ENCODE data around the gene THEMIS.

GRCh38 chr6:127851197-127851596 lies 49.7 kb downstream of the THEMIS start:
- TF ChIP-seq, protein P1, sequence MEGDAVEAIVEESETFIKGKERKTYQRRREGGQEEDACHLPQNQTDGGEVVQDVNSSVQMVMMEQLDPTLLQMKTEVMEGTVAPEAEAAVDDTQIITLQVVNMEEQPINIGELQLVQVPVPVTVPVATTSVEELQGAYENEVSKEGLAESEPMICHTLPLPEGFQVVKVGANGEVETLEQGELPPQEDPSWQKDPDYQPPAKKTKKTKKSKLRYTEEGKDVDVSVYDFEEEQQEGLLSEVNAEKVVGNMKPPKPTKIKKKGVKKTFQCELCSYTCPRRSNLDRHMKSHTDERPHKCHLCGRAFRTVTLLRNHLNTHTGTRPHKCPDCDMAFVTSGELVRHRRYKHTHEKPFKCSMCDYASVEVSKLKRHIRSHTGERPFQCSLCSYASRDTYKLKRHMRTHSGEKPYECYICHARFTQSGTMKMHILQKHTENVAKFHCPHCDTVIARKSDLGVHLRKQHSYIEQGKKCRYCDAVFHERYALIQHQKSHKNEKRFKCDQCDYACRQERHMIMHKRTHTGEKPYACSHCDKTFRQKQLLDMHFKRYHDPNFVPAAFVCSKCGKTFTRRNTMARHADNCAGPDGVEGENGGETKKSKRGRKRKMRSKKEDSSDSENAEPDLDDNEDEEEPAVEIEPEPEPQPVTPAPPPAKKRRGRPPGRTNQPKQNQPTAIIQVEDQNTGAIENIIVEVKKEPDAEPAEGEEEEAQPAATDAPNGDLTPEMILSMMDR (conservative IDR thresholded peaks at IDR 0.05; ENCODE audit: low read depth in 2 of 2): no peak
- no peak for TF ChIP-seq EZH2 (IDR thresholded peaks at IDR 0.05; ENCODE audit: low read depth, unreplicated experiment)
